Cardiac septum (tissue), 1 donor: ENCODE measurements around the gene ANAPC1. TPM values are rescaled to one million over a fixed set of nuclear protein-coding genes. Genes with fewer than 3 reads are reported as not detected.
A peak's percentile ranks its signal among the peaks of the same experiment; 100 is the strongest.
"Not testable (repeated sequence)": the region's sequence is repeated elsewhere in the genome, so short reads cannot be mapped to it uniquely, and the experiment has no call there.

Source experiments
- DNase-seq: peaks from one replicate; pipeline ENCODE4 v3.0.0-alpha.2; 2020; ENCODE audit warnings: low spot score
- intact Hi-C: fragments of 100-400 bp; cut with DNase I; formaldehyde crosslinking; loops from one replicate; pipeline ENCODE4 v1.14.0; 2022
- microRNA-seq: library from miRNA; unstranded; fragments of <30 nt; microRNA quantifications from one replicate; pipeline ENCODE4 v1.2.0, GENCODE V29; 2020
- total RNA-seq: library from RNA; stranded (reverse); fragmentation: NEBNext Ultra II Directional; extraction: Animal tissue kit (Norgen Biotek cat#: 25700); gene quantifications from one replicate; pipeline ENCODE4 v1.2.1, GENCODE V29; 2021
- donor health status: DM: no; HTN: no; CAD: no.

The ANAPC1 gene
- total RNA-seq, 1 donor from 2014 or later = 21.1 TPM

DNA sequence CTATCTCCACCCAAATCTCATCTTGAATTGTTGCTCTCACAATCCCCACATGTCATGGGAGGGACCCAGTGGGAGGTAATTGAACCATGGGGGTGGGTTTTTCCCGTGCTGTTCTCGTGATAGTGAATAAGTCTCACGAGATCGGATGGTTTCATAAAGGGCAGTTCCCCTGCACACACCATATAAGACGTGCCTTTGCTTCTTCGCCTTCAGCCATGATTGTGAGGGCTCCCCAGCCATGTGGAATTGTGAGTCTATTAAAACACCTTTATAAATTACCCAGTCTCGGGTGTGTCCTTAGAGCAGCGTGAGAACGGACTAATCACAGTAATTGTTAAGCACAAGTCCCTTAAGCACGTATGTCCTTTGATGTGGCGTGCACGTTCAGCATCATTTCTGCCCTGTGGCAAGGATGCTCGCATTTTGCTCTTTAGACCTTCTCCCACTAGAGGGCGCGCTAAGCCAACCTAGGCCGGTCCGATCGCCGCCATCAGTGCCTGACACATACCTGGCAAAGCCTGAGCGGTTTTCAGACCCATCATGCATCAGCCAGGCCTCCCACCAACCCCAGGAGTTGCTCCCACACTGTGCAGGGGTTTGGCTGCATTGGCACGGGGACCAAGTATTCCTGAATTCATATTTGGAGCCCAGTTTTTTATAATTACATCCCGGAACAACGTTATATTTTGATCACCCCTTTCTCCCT is 136.4 kb downstream of the ANAPC1 start:
- DNase-seq = peak; percentile 76
- intact Hi-C loops = not testable (repeated sequence)

DNA sequence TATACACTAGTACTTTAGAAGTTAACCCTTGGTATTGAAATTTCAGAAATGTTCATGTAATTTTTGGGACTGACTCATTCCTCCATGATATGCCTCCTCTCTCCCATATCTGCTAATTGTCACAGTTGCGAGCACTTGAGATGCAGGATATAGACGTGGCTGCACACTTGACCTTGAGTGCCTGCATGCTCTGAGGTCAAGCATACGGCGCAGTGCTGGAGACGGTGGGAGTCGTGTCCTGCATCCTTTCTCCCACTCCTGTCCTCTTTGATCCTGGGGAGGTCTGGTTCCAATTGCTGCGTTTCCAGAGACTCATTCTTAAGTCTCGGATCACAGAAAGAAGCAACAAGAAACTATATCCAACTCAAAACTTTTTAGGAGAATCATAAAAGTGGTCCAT is 139.2 kb downstream of the ANAPC1 start:
- DNase-seq, intact Hi-C loops: not testable (repeated sequence)

DNA sequence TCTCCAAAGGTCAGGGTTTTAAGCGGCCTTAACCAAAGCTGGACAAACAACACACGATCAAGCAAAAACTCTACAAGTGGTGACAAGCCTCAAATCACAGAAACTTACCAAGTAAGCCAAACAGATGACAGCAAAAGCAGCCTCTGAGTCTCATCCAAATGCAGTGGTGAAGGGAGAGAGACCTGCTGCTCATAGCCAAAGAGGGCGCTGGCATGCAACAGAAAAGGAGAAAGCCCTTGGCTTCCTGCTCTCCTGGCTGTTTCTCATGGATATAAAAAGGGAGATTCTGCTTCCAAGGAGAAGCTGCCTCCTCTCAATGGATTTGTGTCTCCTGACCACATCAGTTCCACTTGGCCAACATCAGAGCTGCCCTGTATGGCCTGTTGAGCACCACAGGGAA is 142.5 kb downstream of the ANAPC1 start:
- intact Hi-C loops, DNase-seq: not testable (repeated sequence)

DNA sequence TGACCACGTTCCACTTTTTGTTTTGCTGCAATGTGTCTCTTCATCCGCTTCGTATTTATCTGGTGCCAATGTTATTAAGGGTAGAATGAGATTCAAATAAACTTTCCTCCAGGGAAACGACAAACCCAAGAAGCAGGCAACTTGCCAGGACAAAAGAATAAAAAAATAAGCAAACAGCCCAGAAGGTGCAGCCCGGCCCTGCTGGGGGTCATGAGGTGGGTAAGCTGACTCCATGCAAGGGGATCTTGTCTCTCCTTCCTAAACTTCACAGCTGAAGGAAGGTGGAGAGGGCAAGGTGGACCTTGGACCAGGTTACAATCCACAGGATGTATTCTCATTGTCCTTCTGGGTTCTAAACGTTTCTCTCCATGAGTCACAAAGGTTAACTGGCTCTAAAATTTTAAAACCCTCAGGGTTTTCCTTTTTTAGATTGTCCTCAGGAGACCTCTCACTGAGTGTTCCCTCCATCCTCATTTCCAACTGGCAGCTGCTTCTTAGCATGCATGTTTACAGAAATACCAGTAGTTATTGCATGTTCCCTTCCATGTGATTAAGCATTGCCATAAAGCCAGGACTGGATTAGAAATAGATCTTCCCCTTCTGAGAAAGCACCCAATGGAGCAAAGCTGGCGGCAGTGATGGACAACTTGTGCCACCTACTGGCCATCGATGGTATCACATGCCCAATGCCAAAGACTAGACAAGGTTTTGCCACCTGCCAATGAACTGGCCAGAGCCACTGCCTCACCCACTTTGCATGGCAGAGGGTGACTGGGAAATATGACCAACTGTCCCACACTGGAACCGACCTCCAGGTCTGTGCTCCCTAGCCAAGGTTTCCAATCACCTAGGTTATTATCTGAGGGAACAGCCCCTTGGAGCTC is 147.9 kb downstream of the ANAPC1 start:
- DNase-seq = not testable (repeated sequence)
- intact Hi-C loops = loop anchor here (10.0 kb wide), 1 partner anchor 621 kb away; no protein-coding TSS in a partner anchor

DNA sequence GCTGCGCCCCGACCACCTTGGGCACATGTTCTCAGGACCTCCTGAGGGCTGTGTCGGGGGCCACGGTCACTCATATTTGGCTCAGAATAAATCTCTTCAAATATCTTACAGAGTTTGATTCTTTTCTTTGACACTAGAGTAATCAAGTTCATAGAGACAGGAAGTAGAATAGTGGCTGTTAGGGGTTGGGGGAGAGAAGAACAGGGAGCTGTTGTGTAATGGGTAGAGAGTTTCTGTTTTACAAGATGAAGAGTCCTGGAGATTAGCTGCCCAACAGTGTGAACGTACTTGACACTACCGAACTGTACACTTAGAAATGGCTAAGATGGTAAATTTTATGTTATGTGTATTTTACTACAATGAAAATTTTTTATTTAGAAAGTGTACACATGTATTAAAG is 148.6 kb downstream of the ANAPC1 start:
- intact Hi-C loops = loop anchor here (10.0 kb wide), 1 partner anchor 621 kb away; no protein-coding TSS in a partner anchor
- DNase-seq = not testable (repeated sequence)

DNA sequence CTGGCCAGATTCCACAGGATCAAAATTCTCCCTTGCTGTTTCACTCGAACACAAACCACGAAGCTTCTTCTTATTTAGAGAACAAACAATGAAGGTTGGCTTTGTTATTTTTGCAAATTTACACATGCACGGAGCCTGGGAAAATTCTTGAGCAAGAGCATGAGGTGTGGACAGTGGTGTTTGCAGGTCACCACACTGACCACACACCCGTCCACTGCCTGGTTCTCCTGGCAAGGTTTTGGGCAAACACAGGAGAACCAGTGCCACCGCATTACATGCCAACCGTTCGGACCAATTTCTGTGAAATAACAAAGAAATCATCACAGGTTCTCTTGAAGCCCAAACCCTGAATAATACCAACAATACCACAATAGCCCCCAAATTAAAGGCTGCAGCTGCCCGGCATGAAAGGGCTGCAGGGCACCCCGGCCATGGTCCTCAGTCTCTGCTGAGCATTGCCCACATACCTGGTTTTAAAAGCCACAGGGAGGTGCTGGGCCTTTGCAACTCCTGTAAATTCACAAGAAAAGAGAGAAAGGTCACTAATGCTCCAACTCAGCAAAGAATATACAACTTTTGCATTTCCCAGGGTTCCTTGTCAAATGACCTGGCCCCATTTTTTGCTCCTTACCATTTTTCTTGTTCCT is 154.1 kb downstream of the ANAPC1 start:
- intact Hi-C loops = loop anchor here (10.0 kb wide), 1 partner anchor 615 kb away; no protein-coding TSS in a partner anchor
- DNase-seq = not testable (repeated sequence)

DNA sequence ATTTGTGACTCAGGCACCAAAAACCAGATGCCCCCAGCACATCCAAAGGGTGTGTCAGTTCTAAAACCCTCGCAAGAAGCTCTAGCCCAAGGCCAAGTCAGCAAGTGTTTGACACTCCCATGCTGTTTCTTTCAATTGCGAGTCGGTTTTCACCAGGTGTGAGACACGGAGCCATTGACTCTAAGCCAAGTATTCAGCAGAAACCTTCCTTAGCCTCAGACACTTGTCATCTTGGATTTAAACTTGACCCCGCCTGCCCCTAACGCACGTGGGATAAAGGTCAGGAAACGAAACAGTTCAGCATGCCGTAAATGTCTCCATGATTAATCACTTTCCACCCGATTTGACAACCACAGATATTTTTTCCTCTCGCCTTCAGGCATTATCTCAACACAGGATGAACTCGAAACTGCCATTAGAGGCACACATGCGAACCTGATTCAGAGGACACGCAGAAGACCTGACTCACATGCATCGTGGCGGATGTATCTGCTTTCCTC is 156.3 kb downstream of the ANAPC1 start:
- DNase-seq, intact Hi-C loops: not testable (repeated sequence)

DNA sequence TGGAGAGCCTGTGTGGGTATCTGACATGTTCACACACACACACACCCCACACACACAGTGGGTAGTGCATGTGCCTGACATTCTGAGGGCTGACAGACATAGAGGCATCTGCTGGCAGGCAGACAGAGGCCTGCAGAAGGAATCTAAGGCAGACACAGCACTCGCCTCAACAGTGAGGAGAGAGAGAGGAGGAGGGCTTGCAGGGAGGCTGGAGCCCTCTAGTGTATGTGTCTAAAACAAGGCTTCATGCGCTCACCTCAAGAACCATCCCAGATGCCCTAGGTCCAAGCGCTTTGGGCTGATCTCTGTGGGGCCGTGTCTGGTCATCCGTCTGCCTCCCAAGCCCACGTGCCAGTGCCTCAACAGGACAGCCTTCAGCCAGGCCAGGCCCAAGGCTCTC is 158.3 kb downstream of the ANAPC1 start:
- intact Hi-C loops = not testable (repeated sequence)

DNA sequence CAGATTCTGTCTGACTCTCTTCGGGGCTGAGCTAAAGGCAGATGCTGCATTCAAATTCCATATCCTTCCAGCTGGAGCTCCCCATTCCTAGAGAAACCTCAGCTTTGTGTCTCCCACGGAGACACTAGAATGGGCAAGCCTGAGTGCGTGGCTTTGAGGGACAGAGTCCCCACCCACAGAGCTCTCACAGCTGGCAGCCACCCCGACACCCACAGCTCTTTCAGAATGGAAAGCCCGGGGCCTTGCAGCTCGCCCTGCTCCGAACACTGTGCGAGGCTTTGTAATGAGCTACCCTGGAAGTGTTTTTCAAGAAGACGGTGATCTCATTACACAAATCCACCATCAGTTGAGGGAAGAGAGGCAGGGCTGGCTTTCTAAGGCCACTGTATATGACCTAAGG is 164.4 kb downstream of the ANAPC1 start:
- DNase-seq, intact Hi-C loops: not testable (repeated sequence)

More for the DNA sequence above, 158.3 kb downstream of the ANAPC1 start:
- DNase-seq = not testable (repeated sequence)

Small RNA genes within 50 kb of the gene (microRNA-seq; reads per million reads assigned to microRNA genes)
- gene MIR4771-2 = not detected

Other genes starting within 250 kb of the ANAPC1 start
- gene MERTK, start 14.4 kb upstream of the ANAPC1 start, total RNA-seq = 5.8 TPM
- gene TMEM87B, start 171.1 kb upstream of the ANAPC1 start, total RNA-seq = 11.0 TPM